ENCODE measurements around the gene CLDN19. TPM values are rescaled to one million over a fixed set of nuclear protein-coding genes. Genes with fewer than 3 reads are reported as not detected.

CLDN19 gene
- total RNA-seq, 1 experiment from 2014 or later: not detected

DNA sequence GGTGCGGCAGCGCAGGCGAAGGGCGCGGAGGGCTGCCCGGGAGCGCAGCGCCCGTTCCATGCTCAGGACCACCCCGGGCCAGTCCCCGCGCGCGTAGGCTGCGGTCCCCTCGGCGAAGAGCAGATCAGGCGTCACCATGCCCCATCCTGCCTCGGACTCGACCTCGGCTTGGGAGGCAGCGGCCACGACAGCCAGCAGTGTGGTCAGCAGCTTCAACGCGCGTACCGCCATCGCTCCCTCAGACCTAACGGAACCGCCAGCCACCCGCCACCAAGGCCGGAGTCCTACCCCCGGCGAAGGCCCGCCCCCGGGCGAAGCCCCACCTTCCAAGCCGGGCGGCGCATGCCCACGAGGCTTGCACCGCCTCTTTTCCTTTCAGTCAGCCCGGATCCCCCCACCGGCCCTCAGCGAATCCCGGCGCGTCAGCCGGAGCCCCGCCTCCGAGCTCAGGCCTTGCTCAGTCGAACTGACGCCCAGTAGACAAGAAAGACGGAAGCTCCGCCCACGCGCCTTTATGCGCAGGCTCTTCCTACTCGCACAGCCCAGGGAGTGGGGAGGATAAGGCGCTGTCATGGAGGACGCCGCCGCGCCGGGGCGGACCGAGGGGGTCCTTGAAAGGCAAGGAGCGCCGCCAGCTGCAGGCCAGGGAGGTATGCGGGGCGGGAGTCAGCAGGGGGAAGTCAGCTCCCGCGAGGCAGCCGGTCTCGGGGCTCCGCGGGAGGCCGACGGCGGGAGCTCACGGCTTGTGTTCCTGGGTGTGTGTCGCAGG is 26.9 kb upstream of the CLDN19 start, which contains the start of the genes C1orf50 and P3H1 (continued):
- TF ChIP-seq, protein P1, sequence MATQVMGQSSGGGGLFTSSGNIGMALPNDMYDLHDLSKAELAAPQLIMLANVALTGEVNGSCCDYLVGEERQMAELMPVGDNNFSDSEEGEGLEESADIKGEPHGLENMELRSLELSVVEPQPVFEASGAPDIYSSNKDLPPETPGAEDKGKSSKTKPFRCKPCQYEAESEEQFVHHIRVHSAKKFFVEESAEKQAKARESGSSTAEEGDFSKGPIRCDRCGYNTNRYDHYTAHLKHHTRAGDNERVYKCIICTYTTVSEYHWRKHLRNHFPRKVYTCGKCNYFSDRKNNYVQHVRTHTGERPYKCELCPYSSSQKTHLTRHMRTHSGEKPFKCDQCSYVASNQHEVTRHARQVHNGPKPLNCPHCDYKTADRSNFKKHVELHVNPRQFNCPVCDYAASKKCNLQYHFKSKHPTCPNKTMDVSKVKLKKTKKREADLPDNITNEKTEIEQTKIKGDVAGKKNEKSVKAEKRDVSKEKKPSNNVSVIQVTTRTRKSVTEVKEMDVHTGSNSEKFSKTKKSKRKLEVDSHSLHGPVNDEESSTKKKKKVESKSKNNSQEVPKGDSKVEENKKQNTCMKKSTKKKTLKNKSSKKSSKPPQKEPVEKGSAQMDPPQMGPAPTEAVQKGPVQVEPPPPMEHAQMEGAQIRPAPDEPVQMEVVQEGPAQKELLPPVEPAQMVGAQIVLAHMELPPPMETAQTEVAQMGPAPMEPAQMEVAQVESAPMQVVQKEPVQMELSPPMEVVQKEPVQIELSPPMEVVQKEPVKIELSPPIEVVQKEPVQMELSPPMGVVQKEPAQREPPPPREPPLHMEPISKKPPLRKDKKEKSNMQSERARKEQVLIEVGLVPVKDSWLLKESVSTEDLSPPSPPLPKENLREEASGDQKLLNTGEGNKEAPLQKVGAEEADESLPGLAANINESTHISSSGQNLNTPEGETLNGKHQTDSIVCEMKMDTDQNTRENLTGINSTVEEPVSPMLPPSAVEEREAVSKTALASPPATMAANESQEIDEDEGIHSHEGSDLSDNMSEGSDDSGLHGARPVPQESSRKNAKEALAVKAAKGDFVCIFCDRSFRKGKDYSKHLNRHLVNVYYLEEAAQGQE (IDR thresholded peaks at IDR 0.05; ENCODE audit: low read depth): no peak
- TF ChIP-seq FOSL1 (IDR thresholded peaks at IDR 0.05; ENCODE audit: low read depth) (no peak), SRF (IDR thresholded peaks at IDR 0.05; ENCODE audit: low read depth) (no peak), EGR1 (IDR thresholded peaks at IDR 0.05; ENCODE audit: low read depth) (peak; percentile 95)
- TF ChIP-seq, protein P2, sequence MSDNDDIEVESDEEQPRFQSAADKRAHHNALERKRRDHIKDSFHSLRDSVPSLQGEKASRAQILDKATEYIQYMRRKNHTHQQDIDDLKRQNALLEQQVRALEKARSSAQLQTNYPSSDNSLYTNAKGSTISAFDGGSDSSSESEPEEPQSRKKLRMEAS (IDR thresholded peaks at IDR 0.05): peak; percentile 27; the same call in 1 of the 2 replicates

DNA sequence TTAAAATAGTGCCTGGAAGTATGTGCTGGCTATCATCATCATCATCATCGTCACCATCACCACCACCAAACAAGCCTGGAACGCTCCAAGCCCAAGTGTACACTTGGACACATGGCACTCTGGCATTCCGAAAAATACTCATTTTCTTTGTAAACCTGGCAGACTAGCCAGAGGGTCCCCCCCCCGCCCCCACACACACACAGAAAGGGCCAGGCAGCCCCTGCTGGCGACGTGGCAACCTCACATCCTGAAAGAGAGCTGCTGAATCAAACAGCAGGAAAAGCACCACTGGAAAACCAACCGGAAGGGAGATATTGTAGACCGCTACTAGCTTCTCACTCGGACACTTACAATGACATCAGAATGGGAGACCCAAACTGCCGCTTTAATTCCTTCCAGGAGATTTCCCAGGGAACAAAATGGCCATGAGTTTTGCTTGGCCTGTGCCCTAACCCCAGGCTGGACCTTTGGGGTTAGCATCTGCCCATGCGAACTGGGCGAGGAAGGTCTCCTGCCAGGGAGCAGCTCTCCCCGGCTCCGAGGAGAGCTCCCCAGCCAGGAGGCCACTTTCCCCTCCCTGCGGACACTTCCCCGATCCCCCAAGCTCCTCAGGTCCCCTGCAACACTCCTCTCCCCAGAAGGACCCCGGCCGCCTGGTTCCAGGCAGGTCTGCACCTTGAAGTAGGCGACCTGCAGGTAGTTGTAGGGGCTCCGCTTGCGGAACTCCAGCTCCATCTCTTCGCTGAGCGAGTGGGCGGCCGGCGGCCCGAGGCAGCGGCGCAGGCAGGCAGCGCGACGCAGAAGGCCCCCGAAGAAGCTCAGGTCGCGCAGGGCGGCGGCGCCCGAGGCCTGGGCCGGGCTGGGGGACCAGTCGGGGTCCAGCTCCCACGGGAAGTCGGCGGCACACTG is 26.1 kb upstream of the CLDN19 start:
- Histone ChIP-seq H3K4me1 (ENCODE audit: control insufficient read depth in 1 of 2, insufficient read depth in 2 of 2, low read length in 2 of 2) (peaks cover 11 to 18% of the 10 kb centered on the region in 2 experiments; a peak in 3 of 4 replicates), H3K27ac (ENCODE audit: low read depth, low read length) (peak overlapping the region; percentile 70), H3K4me2 (ENCODE audit: low read length) (peak overlapping the region; percentile 77), H3K9me3 (ENCODE audit: control insufficient read depth in 1 of 2, insufficient read depth in 1 of 2, low read depth in 1 of 2, low read length in 2 of 2) (no peaks in the 10 kb centered on the region), H4K20me1 (ENCODE audit: insufficient read depth) (no peaks in the 10 kb centered on the region; the same call in 1 of the 2 replicates), H3K79me2 (ENCODE audit: insufficient read depth, low read length) (peaks cover 19% of the 10 kb centered on the region), H3K27me3 (ENCODE audit: insufficient read depth, low read length) (no peaks in the 10 kb centered on the region), H2AFZ (ENCODE audit: low read depth, low read length, poor library complexity, severe bottlenecking) (peak overlapping the region; percentile 60), H3K36me3 (ENCODE audit: control insufficient read depth in 1 of 2, insufficient read depth in 2 of 2, low read length in 2 of 2) (peaks cover 0 to 4% of the 10 kb centered on the region in 2 experiments; a peak in 2 of 4 replicates), H3K4me3 (replicated peaks in 1 of 2; ENCODE audit: low read depth in 1 of 2, low read length in 2 of 2) (peak overlapping the region; percentile 76 to 84), H3K9me2 (ENCODE audit: insufficient read depth) (no peaks in the 10 kb centered on the region), H3K9ac (ENCODE audit: low read length) (peak overlapping the region; percentile 81)
- ChIA-PET CTCF (interaction anchor here (0.7 to 3.4 kb wide), 12 partner anchors 8 to 1445 kb away, joined by 3 to 25 read pairs (median 5); partner anchors contain the start of gene ZNF691), POLR2A (interaction anchor here (1.0 to 1.9 kb wide), 3 partner anchors 12 to 108 kb away, joined by 4 to 5 read pairs (median 4); partner anchors contain the start of genes PPIH and YBX1), RAD21 (ENCODE audit: low non-redundant PET in 1 of 2, low total read pairs in 2 of 2, uncharacterized antibody in 2 of 2, unreplicated experiment in 2 of 2) (interaction anchor here (0.7 to 1.7 kb wide), 4 partner anchors 9 to 308 kb away, joined by 3 to 8 read pairs (median 4); partner anchors contain the start of gene ZNF691 (in 1 of the 2))
- no peak for TF ChIP-seq TCF7L2 (IDR thresholded peaks at IDR 0.05; ENCODE audit: borderline replicate concordance, extremely low read depth, insufficient read depth, insufficient read length)
- TF ChIP-seq POLR2AphosphoS5 (IDR thresholded peaks at IDR 0.05; ENCODE audit: low read depth, low read length): peak; percentile 37; the same call in 1 of the 2 replicates
- TF ChIP-seq EZH2phosphoT487 (IDR thresholded peaks at IDR 0.05; ENCODE audit: borderline replicate concordance): no peak
- TF ChIP-seq RAD21 (IDR thresholded peaks at IDR 0.05; ENCODE audit: low read depth): peak; percentile 41; the same call in 1 of the 2 replicates
- TF ChIP-seq FOSL1 (IDR thresholded peaks at IDR 0.05; ENCODE audit: low read depth): no peak
- TF ChIP-seq, protein P2 (IDR thresholded peaks at IDR 0.05): peak; percentile 27; the same call in 1 of the 2 replicates
- 0 out of 2 replicates have a peak, but pooled peaks have one; percentile 75 for TF ChIP-seq ZFX (IDR thresholded peaks at IDR 0.05)
- TF ChIP-seq EGR1 (IDR thresholded peaks at IDR 0.05; ENCODE audit: low read depth): no peak
- TF ChIP-seq, protein P3, sequence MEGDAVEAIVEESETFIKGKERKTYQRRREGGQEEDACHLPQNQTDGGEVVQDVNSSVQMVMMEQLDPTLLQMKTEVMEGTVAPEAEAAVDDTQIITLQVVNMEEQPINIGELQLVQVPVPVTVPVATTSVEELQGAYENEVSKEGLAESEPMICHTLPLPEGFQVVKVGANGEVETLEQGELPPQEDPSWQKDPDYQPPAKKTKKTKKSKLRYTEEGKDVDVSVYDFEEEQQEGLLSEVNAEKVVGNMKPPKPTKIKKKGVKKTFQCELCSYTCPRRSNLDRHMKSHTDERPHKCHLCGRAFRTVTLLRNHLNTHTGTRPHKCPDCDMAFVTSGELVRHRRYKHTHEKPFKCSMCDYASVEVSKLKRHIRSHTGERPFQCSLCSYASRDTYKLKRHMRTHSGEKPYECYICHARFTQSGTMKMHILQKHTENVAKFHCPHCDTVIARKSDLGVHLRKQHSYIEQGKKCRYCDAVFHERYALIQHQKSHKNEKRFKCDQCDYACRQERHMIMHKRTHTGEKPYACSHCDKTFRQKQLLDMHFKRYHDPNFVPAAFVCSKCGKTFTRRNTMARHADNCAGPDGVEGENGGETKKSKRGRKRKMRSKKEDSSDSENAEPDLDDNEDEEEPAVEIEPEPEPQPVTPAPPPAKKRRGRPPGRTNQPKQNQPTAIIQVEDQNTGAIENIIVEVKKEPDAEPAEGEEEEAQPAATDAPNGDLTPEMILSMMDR (IDR thresholded peaks at IDR 0.05 in 2 of 3, conservative IDR thresholded peaks at IDR 0.05 in 1 of 3; ENCODE audit: borderline replicate concordance in 1 of 3, insufficient read depth in 1 of 3, low read depth in 2 of 3, low read length in 2 of 3): peak in 2 of 3 experiments; percentile 63 to 68; a peak in 4 of 6 replicates
- TF ChIP-seq ELF1 (IDR thresholded peaks at IDR 0.05; ENCODE audit: borderline replicate concordance, low read depth): no peak
- no peak for TF ChIP-seq YY1 (IDR thresholded peaks at IDR 0.05; ENCODE audit: extremely low read depth, insufficient replicate concordance, low read depth, low read length)
- no peak for TF ChIP-seq JUND (IDR thresholded peaks at IDR 0.05)
- peak; percentile 33 for ATAC-seq
- intact Hi-C loops (cut with micrococcal nuclease): loop anchor here (10.0 kb wide), 1 partner anchor 1421 kb away; no protein-coding TSS in a partner anchor
- DNase-seq (ENCODE audit: low read depth, low spot score): peak; percentile 40
- no TSS peak for BruUV-seq (replicated peaks)
